ENCODE data around the gene USF2. TPM values are rescaled to one million over a fixed set of nuclear protein-coding genes. Genes with fewer than 3 reads are reported as not detected.

Gene USF2
- polyA plus RNA-seq, 1 of the 3 experiments (the other 2 are of a cell fraction), result 102 TPM

DNA sequence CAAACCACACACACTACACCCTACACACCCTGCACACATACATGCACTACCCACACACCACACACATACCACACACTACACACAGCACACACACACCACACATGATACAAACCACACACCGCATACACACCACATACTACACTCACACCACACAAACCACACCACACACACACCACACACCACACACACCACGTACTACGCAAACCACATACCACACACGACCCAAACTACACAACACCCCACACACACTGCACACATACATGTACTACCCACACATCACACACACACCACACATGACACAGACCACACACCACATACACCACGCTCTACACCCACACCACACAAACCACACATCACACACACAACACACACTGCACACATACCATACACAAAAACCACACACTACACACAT is 29.8 kb downstream of the USF2 start:
- no peaks in the 10 kb centered on the region for H3K79me2 ChIP-seq (ENCODE audit: insufficient read depth)
- WGBS (ENCODE audit: low lambda C conversion rate), result 90% methylated on average over 5 of the region's 5 CpGs
- no peak overlapping the region for H3K27ac ChIP-seq (ENCODE audit: low read depth in 2 of 2, low read length in 1 of 2)
- no peaks in the 10 kb centered on the region for H3K9me2 ChIP-seq
- H2AFZ ChIP-seq (ENCODE audit: low read depth), result no peak overlapping the region
- H3K36me3 ChIP-seq (replicated peaks in 1 of 2; ENCODE audit: control insufficient read depth in 1 of 2, insufficient read depth in 2 of 2, low read length in 1 of 2), result no peaks in the 10 kb centered on the region
- CTCF ChIA-PET, result no interaction called here
- no peaks in the 10 kb centered on the region for H4K20me1 ChIP-seq (ENCODE audit: insufficient read depth)
- no peaks in the 10 kb centered on the region for H3K4me1 ChIP-seq (ENCODE audit: control insufficient read depth in 1 of 2, insufficient read depth in 2 of 2, low read depth in 1 of 2, low read length in 1 of 2)
- TF ChIP-seq MEF2A (IDR thresholded peaks at IDR 0.05; ENCODE audit: borderline replicate concordance, low read depth), result no peak
- no peaks in the 10 kb centered on the region for H3F3A ChIP-seq (replicated peaks; ENCODE audit: insufficient read depth)
- no peak overlapping the region for H3K4me3 ChIP-seq (ENCODE audit: low read depth in 2 of 2, low read length in 1 of 2)
- H3K27me3 ChIP-seq (ENCODE audit: insufficient read depth), result peaks cover 60% of the 10 kb centered on the region
- H3K4me2 ChIP-seq, result no peak overlapping the region
- no peak for DNase-seq
- H3K9ac ChIP-seq, result no peak overlapping the region
- POLR2A ChIA-PET, result no interaction called here
- H3K9me3 ChIP-seq, result no peaks in the 10 kb centered on the region

DNA sequence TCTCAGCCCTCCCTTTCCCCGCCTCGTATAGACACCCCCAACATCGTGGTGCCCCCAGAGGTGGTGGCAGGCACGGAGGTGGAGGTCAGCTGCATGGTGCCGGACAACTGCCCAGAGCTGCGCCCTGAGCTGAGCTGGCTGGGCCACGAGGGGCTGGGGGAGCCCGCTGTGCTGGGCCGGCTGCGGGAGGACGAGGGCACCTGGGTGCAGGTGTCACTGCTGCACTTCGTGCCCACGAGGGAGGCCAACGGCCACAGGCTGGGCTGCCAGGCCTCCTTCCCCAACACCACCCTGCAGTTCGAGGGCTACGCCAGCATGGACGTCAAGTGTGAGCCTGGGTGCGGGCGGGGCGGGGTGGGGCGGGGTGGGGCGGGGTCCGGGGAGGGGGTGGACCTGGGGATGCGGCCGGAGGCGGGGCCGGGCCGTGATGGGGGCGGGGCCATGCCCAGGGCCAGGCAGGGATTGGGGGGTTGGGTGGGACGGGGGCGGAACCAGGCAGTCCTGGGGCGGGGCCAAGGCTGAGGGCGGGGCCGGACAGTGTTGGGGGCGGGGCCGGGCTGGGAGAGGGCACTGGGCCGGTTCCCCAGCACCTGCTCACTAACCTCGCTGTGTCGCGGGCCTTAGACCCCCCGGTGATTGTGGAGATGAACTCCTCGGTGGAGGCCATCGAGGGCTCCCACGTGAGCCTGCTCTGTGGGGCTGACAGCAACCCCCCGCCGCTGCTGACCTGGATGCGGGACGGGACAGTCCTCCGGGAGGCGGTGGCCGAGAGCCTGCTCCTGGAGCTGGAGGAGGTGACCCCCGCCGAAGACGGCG is 31.0 kb downstream of the USF2 start:
- ChIA-PET POLR2A (no interaction called here), CTCF (no interaction called here)
- WGBS (ENCODE audit: low lambda C conversion rate), result 21% methylated on average over 32 of the region's 55 CpGs
- no peaks in the 10 kb centered on the region for H3K4me1 ChIP-seq (ENCODE audit: control insufficient read depth in 1 of 2, insufficient read depth in 2 of 2, low read depth in 1 of 2, low read length in 1 of 2)
- H3K4me2 ChIP-seq, result no peak overlapping the region
- H3K9me2 ChIP-seq, result no peaks in the 10 kb centered on the region
- no peak overlapping the region for H3K27ac ChIP-seq (ENCODE audit: low read depth in 2 of 2, low read length in 1 of 2)
- no peaks in the 10 kb centered on the region for H4K20me1 ChIP-seq (ENCODE audit: insufficient read depth)
- peak; percentile 83 for DNase-seq
- H3K9me3 ChIP-seq, result no peaks in the 10 kb centered on the region
- H2AFZ ChIP-seq (ENCODE audit: low read depth), result no peak overlapping the region
- H3K36me3 ChIP-seq (replicated peaks in 1 of 2; ENCODE audit: control insufficient read depth in 1 of 2, insufficient read depth in 2 of 2, low read length in 1 of 2), result no peaks in the 10 kb centered on the region
- TF ChIP-seq YY1 (IDR thresholded peaks at IDR 0.05; ENCODE audit: low read depth) (no peak), RFX5 (IDR thresholded peaks at IDR 0.05; ENCODE audit: low read length) (no peak), FOSL2 (IDR thresholded peaks at IDR 0.05; ENCODE audit: borderline replicate concordance, low read depth) (no peak), NRF1 (IDR thresholded peaks at IDR 0.05; ENCODE audit: low read depth, low read length) (no peak), MEF2A (IDR thresholded peaks at IDR 0.05; ENCODE audit: borderline replicate concordance, low read depth) (no peak), NFIC (IDR thresholded peaks at IDR 0.05; ENCODE audit: borderline replicate concordance) (no peak), POLR2AphosphoS5 (IDR thresholded peaks at IDR 0.05; ENCODE audit: low read depth, low read length) (no peak), ELF1 (IDR thresholded peaks at IDR 0.05) (no peak), TCF12 (IDR thresholded peaks at IDR 0.05) (no peak), MXI1 (IDR thresholded peaks at IDR 0.05; ENCODE audit: low read depth, low read length) (no peak)
- TF ChIP-seq, protein P1, sequence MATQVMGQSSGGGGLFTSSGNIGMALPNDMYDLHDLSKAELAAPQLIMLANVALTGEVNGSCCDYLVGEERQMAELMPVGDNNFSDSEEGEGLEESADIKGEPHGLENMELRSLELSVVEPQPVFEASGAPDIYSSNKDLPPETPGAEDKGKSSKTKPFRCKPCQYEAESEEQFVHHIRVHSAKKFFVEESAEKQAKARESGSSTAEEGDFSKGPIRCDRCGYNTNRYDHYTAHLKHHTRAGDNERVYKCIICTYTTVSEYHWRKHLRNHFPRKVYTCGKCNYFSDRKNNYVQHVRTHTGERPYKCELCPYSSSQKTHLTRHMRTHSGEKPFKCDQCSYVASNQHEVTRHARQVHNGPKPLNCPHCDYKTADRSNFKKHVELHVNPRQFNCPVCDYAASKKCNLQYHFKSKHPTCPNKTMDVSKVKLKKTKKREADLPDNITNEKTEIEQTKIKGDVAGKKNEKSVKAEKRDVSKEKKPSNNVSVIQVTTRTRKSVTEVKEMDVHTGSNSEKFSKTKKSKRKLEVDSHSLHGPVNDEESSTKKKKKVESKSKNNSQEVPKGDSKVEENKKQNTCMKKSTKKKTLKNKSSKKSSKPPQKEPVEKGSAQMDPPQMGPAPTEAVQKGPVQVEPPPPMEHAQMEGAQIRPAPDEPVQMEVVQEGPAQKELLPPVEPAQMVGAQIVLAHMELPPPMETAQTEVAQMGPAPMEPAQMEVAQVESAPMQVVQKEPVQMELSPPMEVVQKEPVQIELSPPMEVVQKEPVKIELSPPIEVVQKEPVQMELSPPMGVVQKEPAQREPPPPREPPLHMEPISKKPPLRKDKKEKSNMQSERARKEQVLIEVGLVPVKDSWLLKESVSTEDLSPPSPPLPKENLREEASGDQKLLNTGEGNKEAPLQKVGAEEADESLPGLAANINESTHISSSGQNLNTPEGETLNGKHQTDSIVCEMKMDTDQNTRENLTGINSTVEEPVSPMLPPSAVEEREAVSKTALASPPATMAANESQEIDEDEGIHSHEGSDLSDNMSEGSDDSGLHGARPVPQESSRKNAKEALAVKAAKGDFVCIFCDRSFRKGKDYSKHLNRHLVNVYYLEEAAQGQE (IDR thresholded peaks at IDR 0.05; ENCODE audit: low read depth, low read length), result no peak
- TF ChIP-seq, protein P2, sequence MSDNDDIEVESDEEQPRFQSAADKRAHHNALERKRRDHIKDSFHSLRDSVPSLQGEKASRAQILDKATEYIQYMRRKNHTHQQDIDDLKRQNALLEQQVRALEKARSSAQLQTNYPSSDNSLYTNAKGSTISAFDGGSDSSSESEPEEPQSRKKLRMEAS (IDR thresholded peaks at IDR 0.05; ENCODE audit: low read depth), result no peak
- TF ChIP-seq, protein P3, sequence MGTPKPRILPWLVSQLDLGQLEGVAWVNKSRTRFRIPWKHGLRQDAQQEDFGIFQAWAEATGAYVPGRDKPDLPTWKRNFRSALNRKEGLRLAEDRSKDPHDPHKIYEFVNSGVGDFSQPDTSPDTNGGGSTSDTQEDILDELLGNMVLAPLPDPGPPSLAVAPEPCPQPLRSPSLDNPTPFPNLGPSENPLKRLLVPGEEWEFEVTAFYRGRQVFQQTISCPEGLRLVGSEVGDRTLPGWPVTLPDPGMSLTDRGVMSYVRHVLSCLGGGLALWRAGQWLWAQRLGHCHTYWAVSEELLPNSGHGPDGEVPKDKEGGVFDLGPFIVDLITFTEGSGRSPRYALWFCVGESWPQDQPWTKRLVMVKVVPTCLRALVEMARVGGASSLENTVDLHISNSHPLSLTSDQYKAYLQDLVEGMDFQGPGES (IDR thresholded peaks at IDR 0.05; ENCODE audit: low read depth, low read length), result no peak
- peaks cover 56% of the 10 kb centered on the region for H3K27me3 ChIP-seq (ENCODE audit: insufficient read depth)
- H3K79me2 ChIP-seq (ENCODE audit: insufficient read depth), result no peaks in the 10 kb centered on the region
- H3F3A ChIP-seq (replicated peaks; ENCODE audit: insufficient read depth), result no peaks in the 10 kb centered on the region
- no peak overlapping the region for H3K9ac ChIP-seq
- H3K4me3 ChIP-seq (ENCODE audit: low read depth in 2 of 2, low read length in 1 of 2), result no peak overlapping the region
